Suprapubic skin (tissue), 3 donors: Measurements from ENCODE around the gene ZNF526.
"Not testable (repeated sequence)": the region's sequence is repeated elsewhere in the genome, so short reads cannot be mapped to it uniquely, and the experiment has no call there.

Experiments used
- EP300 ChIP-seq: sonication (generic); formaldehyde crosslinking; IDR thresholded peaks from one replicate; pipeline ENCODE4 v1.6.1; 2017; ENCODE audit warnings: antibody characterized with exemption
- POLR2A ChIP-seq, 2 donors: fragments of 450-650 bp; IDR thresholded peaks; one replicate each; pipeline ENCODE4 v1.6.1; 2017; ENCODE audit warnings: antibody characterized with exemption in 2 of 2, mild to moderate bottlenecking in 2 of 2, moderate library complexity in 2 of 2
- TF ChIP-seq, protein P1 (sequence below), 2 donors: fragments of 200-600 bp in 1 of 2; fragments of 450-650 bp in 1 of 2; sonication (generic) in 1 of 2; IDR thresholded peaks; one replicate each; pipeline ENCODE4 v1.5.1; 2016 to 2019; ENCODE audit warnings: antibody characterized with exemption in 2 of 2, mild to moderate bottlenecking in 1 of 2, moderate library complexity in 1 of 2

DNA sequence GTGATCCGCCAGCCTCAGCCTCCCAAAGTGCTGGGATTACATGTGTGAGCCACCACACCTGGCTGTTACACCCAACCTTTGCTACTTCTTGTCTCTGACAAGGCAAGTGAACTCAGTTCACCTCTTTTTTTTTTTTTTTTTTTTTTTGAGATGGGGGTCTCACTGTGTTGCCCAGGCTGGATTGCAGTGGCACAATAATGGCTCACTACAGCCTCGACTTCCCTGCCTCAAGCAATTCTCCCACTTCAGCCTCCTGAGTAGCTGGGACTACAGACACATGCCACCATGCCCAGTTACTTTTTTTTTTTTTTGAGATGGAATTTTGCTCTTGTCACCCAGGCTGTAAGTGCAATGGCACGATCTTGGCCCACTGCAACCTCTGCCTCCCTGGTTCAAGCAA is 37.7 kb downstream of the ZNF526 start:
- TF ChIP-seq, protein P1, sequence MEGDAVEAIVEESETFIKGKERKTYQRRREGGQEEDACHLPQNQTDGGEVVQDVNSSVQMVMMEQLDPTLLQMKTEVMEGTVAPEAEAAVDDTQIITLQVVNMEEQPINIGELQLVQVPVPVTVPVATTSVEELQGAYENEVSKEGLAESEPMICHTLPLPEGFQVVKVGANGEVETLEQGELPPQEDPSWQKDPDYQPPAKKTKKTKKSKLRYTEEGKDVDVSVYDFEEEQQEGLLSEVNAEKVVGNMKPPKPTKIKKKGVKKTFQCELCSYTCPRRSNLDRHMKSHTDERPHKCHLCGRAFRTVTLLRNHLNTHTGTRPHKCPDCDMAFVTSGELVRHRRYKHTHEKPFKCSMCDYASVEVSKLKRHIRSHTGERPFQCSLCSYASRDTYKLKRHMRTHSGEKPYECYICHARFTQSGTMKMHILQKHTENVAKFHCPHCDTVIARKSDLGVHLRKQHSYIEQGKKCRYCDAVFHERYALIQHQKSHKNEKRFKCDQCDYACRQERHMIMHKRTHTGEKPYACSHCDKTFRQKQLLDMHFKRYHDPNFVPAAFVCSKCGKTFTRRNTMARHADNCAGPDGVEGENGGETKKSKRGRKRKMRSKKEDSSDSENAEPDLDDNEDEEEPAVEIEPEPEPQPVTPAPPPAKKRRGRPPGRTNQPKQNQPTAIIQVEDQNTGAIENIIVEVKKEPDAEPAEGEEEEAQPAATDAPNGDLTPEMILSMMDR (IDR thresholded peaks at IDR 0.05) = not testable (repeated sequence)
- TF ChIP-seq POLR2A (IDR thresholded peaks at IDR 0.05); EP300: not testable (repeated sequence)
